Ascending aorta (tissue), 2 donors: ENCODE measurements around the gene EXOC4. TPM values are rescaled to one million over a fixed set of nuclear protein-coding genes. Genes with fewer than 3 reads are reported as not detected.

Experiments
- DNase-seq, 2 donors: peaks; one replicate each; pipeline ENCODE4 v3.0.0-alpha.2; 2019; ENCODE audit warnings: low spot score in 2 of 2
- H3K27ac ChIP-seq, 2 donors: fragments of 200-600 bp; sonication (generic); one replicate each; pipeline ENCODE4 v1.5.1; 2016 to 2017; ENCODE audit warnings: mild to moderate bottlenecking in 1 of 2
- H3K27me3 ChIP-seq: fragments of 200-600 bp; sonication (generic); one replicate; pipeline ENCODE4 v1.5.1; 2017
- H3K36me3 ChIP-seq, 2 donors: fragments of 200-600 bp; sonication (generic); one replicate each; pipeline ENCODE4 v1.5.1; 2016
- H3K4me1 ChIP-seq, 2 donors: fragments of 200-600 bp; sonication (generic); one replicate each; pipeline ENCODE4 v1.5.1; 2016 to 2017; ENCODE audit warnings: mild to moderate bottlenecking in 1 of 2
- H3K4me3 ChIP-seq, 2 donors: fragments of 200-600 bp; sonication (generic); one replicate each; pipeline ENCODE4 v1.5.1; 2016 to 2017; ENCODE audit warnings: mild to moderate bottlenecking in 1 of 2
- H3K9me3 ChIP-seq, 2 donors: fragments of 200-600 bp; sonication (generic); one replicate each; pipeline ENCODE4 v1.5.1; 2016
- CTCF ChIP-seq, 3 experiments: fragments of 200-600 bp in 2 of 3; fragments of 450-650 bp in 1 of 3; sonication (generic) in 2 of 3; IDR thresholded peaks; one replicate each; pipeline ENCODE4 v1.5.1; 2016 to 2019; ENCODE audit warnings: antibody characterized with exemption in 3 of 3, mild to moderate bottlenecking in 1 of 3, moderate library complexity in 1 of 3
- intact Hi-C: fragments of 100-400 bp; cut with DNase I; formaldehyde crosslinking; loops from one replicate; pipeline ENCODE4 v1.15.1; 2023
- total RNA-seq: library from RNA; depleted of rRNA; stranded (reverse); fragments of >200 nt; gene quantifications from one replicate; pipeline ENCODE4 v1.1.0, GENCODE V29; 2016

EXOC4 gene
- total RNA-seq, 1 donor from 2014 or later = 27.1 TPM

GRCh38 chr7:133563251-133563650 is 310.4 kb downstream of the EXOC4 start:
- Histone ChIP-seq H3K9me3 (no peaks in the 10 kb centered on the region), H3K27me3 (no peaks in the 10 kb centered on the region), H3K4me1 (no peaks in the 10 kb centered on the region), H3K27ac (no peak overlapping the region), H3K4me3 (no peak overlapping the region), H3K36me3 (no peaks in the 10 kb centered on the region)
- no peak for TF ChIP-seq CTCF (IDR thresholded peaks at IDR 0.05)
- intact Hi-C loops = no loop called here
- DNase-seq = no peak

- no peaks in the 10 kb centered on the region for H3K27me3 ChIP-seq
- no peaks in the 10 kb centered on the region for H3K36me3 ChIP-seq
- H3K4me3 ChIP-seq = no peak overlapping the region
- H3K27ac ChIP-seq = no peak overlapping the region
- no peak for DNase-seq
- TF ChIP-seq CTCF (IDR thresholded peaks at IDR 0.05) = no peak
- H3K9me3 ChIP-seq = no peaks in the 10 kb centered on the region
- H3K4me1 ChIP-seq = no peaks in the 10 kb centered on the region
- intact Hi-C loops = no loop called here
Measured at GRCh38 chr7:133564484-133564883, 311.6 kb downstream of the EXOC4 start.

- Histone ChIP-seq H3K36me3 (no peaks in the 10 kb centered on the region), H3K4me3 (no peak overlapping the region), H3K27me3 (no peaks in the 10 kb centered on the region), H3K4me1 (no peaks in the 10 kb centered on the region), H3K27ac (no peak overlapping the region), H3K9me3 (no peaks in the 10 kb centered on the region)
- no peak for DNase-seq
- TF ChIP-seq CTCF (IDR thresholded peaks at IDR 0.05) = no peak
- intact Hi-C loops = no loop called here
Measured at GRCh38 chr7:133568544-133568943, 315.7 kb downstream of the EXOC4 start.

GRCh38 chr7:133570321-133570720 is 317.4 kb downstream of the EXOC4 start:
- Histone ChIP-seq H3K36me3 (no peaks in the 10 kb centered on the region), H3K4me1 (no peaks in the 10 kb centered on the region), H3K27me3 (no peaks in the 10 kb centered on the region), H3K27ac (no peak overlapping the region), H3K9me3 (no peaks in the 10 kb centered on the region), H3K4me3 (no peak overlapping the region)
- intact Hi-C loops = no loop called here
- no peak for DNase-seq
- no peak for TF ChIP-seq CTCF (IDR thresholded peaks at IDR 0.05)

GRCh38 chr7:133571076-133571475 is 318.2 kb downstream of the EXOC4 start:
- H3K27me3 ChIP-seq = no peaks in the 10 kb centered on the region
- no peaks in the 10 kb centered on the region for H3K9me3 ChIP-seq
- H3K4me1 ChIP-seq = no peaks in the 10 kb centered on the region
- DNase-seq = no peak
- no peak for TF ChIP-seq CTCF (IDR thresholded peaks at IDR 0.05)
- no peaks in the 10 kb centered on the region for H3K36me3 ChIP-seq
- intact Hi-C loops = no loop called here
- no peak overlapping the region for H3K4me3 ChIP-seq
- H3K27ac ChIP-seq = no peak overlapping the region

- TF ChIP-seq CTCF (IDR thresholded peaks at IDR 0.05) = no peak
- intact Hi-C loops = no loop called here
- DNase-seq = no peak
- Histone ChIP-seq H3K9me3 (no peaks in the 10 kb centered on the region), H3K36me3 (no peaks in the 10 kb centered on the region), H3K27ac (no peak overlapping the region), H3K4me3 (no peak overlapping the region), H3K27me3 (no peaks in the 10 kb centered on the region), H3K4me1 (no peaks in the 10 kb centered on the region)
Measured at GRCh38 chr7:133572087-133572486, 319.2 kb downstream of the EXOC4 start.
